Anterior cingulate cortex (tissue), 58 donors: ENCODE data around the gene ASIP.

ENCODE experiments used
- DNase-seq, 58 donors: peaks; one replicate each; lab custom pipeline; 2025; lab: John Stamatoyannopoulos, UW

Gene ASIP

GRCh38 chr20:34309691-34310090, 68.5 kb downstream of the ASIP start:
- DNase-seq = no peak

GRCh38 chr20:34310481-34311117, 69.4 kb downstream of the ASIP start:
- DNase-seq = no peak

DNA sequence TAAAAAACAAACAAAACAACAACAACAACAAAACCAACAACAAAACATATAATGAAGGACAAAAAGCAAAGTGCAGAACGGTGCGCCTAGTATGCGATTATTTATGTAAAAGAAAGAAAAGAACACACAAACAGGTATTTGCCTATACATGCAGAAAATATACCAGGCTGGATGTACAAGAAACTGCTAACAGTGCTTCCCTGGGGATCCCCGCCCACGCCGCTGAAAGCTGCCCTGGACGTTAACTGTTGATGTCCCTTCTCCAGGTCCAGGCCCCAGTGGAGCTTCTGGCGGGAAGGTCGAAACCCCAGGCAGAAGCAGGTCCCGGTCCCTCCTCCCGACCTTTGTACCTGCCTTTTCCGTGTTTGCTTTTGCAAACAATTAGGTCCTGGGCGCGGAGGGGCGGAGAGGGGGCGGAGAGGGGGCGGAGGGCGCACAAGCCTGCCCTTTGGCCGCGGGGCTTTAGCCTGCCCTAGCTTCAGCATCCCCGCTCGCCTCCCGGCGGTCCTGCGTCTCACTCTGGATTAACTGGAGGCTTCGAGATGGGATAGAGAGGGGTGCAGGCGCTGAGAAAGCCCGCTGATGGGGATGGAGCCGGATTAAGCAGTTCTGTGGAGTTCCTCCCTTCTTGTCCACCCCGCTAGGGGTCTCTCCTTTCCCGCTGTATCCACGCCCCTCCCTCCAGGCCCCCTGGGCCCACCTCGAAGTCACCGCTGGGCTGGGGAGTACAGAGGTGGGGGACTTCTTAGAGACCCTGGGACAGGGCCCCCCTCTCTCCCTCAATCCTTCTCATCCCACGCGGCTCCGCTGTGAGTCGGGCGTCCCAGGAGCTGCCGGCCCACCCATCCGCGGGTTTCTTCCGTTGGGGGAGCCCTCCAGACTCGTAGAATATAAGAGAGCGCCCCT, 70.1 kb downstream of the ASIP start:
- DNase-seq = peak in 9 of 58 donors; percentile 1 to 41 (median 11)

- no peak for DNase-seq
Observed at GRCh38 chr20:34312024-34312460, 70.8 kb downstream of the ASIP start.

DNA sequence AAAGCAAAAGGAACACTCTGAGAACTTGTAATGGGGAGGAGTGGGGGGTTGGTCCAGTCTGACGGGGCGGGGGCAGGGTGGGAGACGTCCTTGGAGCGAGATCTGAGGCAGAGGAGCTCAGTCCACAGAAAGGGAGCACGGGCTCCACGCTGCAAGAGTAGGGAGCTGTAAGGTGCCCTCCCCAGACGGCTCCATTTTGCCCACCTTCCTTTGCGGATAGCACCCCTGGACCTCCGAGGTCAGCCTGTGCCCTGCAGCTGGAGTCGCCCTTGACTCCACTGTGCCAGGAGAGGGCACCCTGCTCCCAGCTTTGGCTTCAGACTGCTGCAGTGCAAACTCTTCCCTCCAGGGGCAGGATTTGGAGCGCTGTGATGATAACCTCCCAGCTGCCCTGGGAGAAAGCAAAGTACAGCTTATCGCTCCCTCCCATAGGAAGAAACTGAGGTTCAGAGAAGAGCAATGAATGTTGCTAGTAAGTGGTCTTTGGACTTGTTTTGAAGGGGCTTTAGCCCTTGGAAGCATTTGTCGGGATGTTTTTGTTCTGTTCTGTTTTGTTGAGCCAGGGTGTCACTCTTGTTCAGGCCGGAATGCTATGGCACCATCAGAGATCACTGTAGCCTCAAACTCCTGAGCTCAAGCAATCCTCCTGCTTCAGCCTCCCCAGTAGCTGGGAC, 71.5 kb downstream of the ASIP start:
- DNase-seq = peak in 57 of 58 donors; percentile 17 to 92 (median 80)

DNA sequence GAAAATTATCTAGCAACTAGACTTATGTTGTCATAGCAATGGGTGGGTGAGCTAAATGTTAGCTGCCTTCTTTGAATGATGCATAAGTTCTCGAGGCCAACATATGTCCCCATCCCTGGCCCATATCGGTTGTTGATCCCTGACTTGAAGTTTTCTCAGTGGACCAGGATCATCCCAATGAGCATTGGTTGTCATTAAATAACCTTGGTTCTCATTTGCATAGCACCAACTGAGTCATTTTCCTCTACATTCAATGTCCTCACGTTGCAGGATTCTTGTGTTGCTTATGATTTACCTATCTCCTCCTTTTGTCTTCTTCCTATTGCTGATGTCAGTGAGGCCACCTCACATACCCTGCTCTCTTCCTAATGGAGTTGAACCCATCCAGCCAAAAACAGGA, 74.0 kb downstream of the ASIP start:
- no peak for DNase-seq

GRCh38 chr20:34316196-34316814, 75.1 kb downstream of the ASIP start:
- DNase-seq = no peak
